IMR-90 (cell line): ENCODE measurements around the gene C17orf50. TPM values are rescaled to one million over a fixed set of nuclear protein-coding genes. Genes with fewer than 3 reads are reported as not detected.

Experiments used
- ATAC-seq: fragments of 200-7000 bp; cut with Tn5 transposase; 2 replicates; pipeline ENCODE4 v1.9.1; 2020; ENCODE audit warnings: low read depth, mild to moderate bottlenecking, moderate library complexity
- BruUV-seq: library from RNA; stranded (reverse); fragments of 400-500 nt; replicated peaks from 2 replicates; lab custom pipeline; 2021; lab: Mats Ljungman, UMichigan
- CTCF ChIA-PET: fragments of 300-600 bp; formaldehyde crosslinking; extraction: SDS; loops from one replicate; lab custom pipeline; 2021; ENCODE audit warnings: antibody characterized with exemption; lab: Yijun Ruan, JAX
- POLR2A ChIA-PET: fragments of 300-600 bp; sonication (Branson Sonifier 250); formaldehyde crosslinking; loops from one replicate; lab custom pipeline; 2022; ENCODE audit warnings: antibody characterized with exemption; ENCODE audit not compliant: unreplicated experiment; lab: Charles Lee
- DNase-seq: peaks from one replicate; pipeline ENCODE4 v3.0.0; 2013
- H2AFZ ChIP-seq: replicated peaks from 2 replicates; pipeline ENCODE3; 2013; ENCODE audit warnings: low read length, mild to moderate bottlenecking; ENCODE audit not compliant: poor library complexity
- H2AK5ac ChIP-seq: 2 replicates; pipeline ENCODE4 v1.6.1; 2013; ENCODE audit warnings: low read depth, low read length, inconsistent platforms
- H2AK9ac ChIP-seq: replicated peaks from 2 replicates; pipeline ENCODE3; 2013; ENCODE audit warnings: mild to moderate bottlenecking, low read depth, low read length, moderate library complexity; ENCODE audit not compliant: poor library complexity
- H2BK120ac ChIP-seq: 2 replicates; pipeline ENCODE4 v1.6.1; 2013; ENCODE audit warnings: low read depth, low read length, inconsistent platforms
- H2BK15ac ChIP-seq: 3 replicates; pipeline ENCODE4 v1.6.1; 2013; ENCODE audit warnings: low read depth, low read length, inconsistent platforms
- H2BK20ac ChIP-seq: 2 replicates; pipeline ENCODE4 v1.6.1; 2013; ENCODE audit warnings: low read depth, mild to moderate bottlenecking, inconsistent platforms, low read length, moderate library complexity
- H2BK5ac ChIP-seq: 2 replicates; pipeline ENCODE4 v1.6.1; 2013; ENCODE audit warnings: mild to moderate bottlenecking, low read depth, low read length, inconsistent platforms; ENCODE audit not compliant: poor library complexity, severe bottlenecking
- H3K14ac ChIP-seq: replicated peaks from 2 replicates; pipeline ENCODE4 v1.6.1; 2013; ENCODE audit warnings: low read depth, low read length, inconsistent platforms
- H3K18ac ChIP-seq: 2 replicates; pipeline ENCODE4 v1.6.1; 2013; ENCODE audit warnings: low read depth, low read length, control low read depth
- H3K23ac ChIP-seq: 2 replicates; pipeline ENCODE4 v1.6.1; 2013; ENCODE audit warnings: low read depth, low read length, inconsistent platforms
- H3K27ac ChIP-seq: 2 replicates; pipeline ENCODE4 v1.5.1; 2013; ENCODE audit warnings: mild to moderate bottlenecking, control low read depth, low read length; ENCODE audit not compliant: insufficient read depth
- H3K27me3 ChIP-seq: 2 replicates; pipeline ENCODE4 v1.6.1; 2013; ENCODE audit warnings: low read length; ENCODE audit not compliant: control insufficient read depth, insufficient read depth
- H3K36me3 ChIP-seq: 2 replicates; pipeline ENCODE4 v1.6.1; 2013; ENCODE audit warnings: low read length, mixed read lengths; ENCODE audit not compliant: control insufficient read depth, insufficient read depth
- H3K4ac ChIP-seq: 2 replicates; pipeline ENCODE4 v1.6.1; 2013; ENCODE audit warnings: low read depth, low read length, inconsistent platforms
- H3K4me1 ChIP-seq: 2 replicates; pipeline ENCODE4 v1.6.1; 2013; ENCODE audit warnings: low read length, mixed read lengths; ENCODE audit not compliant: control insufficient read depth, insufficient read depth
- H3K4me2 ChIP-seq: 2 replicates; pipeline ENCODE4 v1.6.1; 2013; ENCODE audit warnings: low read depth, mild to moderate bottlenecking, control low read depth, low read length, moderate library complexity
- H3K4me3 ChIP-seq: 2 replicates; pipeline ENCODE4 v1.5.1; 2013; ENCODE audit warnings: low read depth, mild to moderate bottlenecking, control low read depth, low read length, moderate library complexity; ENCODE audit not compliant: insufficient read depth
- H3K56ac ChIP-seq: 2 replicates; pipeline ENCODE4 v1.6.1; 2013; ENCODE audit warnings: low read length, inconsistent platforms; ENCODE audit not compliant: insufficient read depth; ENCODE audit errors: extremely low read depth
- H3K79me1 ChIP-seq, 2 experiments: 2 replicates each; pipeline ENCODE4 v1.6.1; 2013; ENCODE audit warnings: low read length in 2 of 2, inconsistent platforms in 1 of 2, low read depth in 1 of 2
- H3K9ac ChIP-seq: 2 replicates; pipeline ENCODE4 v1.6.1; 2013; ENCODE audit warnings: low read depth, low read length, control low read depth
- H3K9me1 ChIP-seq: 2 replicates; pipeline ENCODE4 v1.6.1; 2013; ENCODE audit warnings: low read length, inconsistent platforms; ENCODE audit not compliant: insufficient read depth
- H3K9me3 ChIP-seq: 2 replicates; pipeline ENCODE4 v1.6.1; 2013; ENCODE audit warnings: low read length; ENCODE audit not compliant: control insufficient read depth, insufficient read depth
- H4K20me1 ChIP-seq: 2 replicates; pipeline ENCODE4 v1.6.1; 2013; ENCODE audit warnings: low read length, inconsistent platforms; ENCODE audit not compliant: insufficient read depth
- H4K5ac ChIP-seq: 2 replicates; pipeline ENCODE4 v1.6.1; 2013; ENCODE audit warnings: mild to moderate bottlenecking, low read depth, low read length, control low read depth
- H4K8ac ChIP-seq, 2 experiments: 2 replicates each; pipeline ENCODE4 v1.6.1; 2013; ENCODE audit warnings: low read depth in 2 of 2, low read length in 2 of 2, control low read depth in 1 of 2, inconsistent platforms in 1 of 2
- H4K91ac ChIP-seq: 2 replicates; pipeline ENCODE4 v1.6.1; 2013; ENCODE audit warnings: low read depth, low read length, inconsistent platforms; ENCODE audit not compliant: insufficient read depth
- MAZ ChIP-seq: IDR thresholded peaks from 2 replicates; pipeline ENCODE4 v1.6.1; 2012; ENCODE audit warnings: low read depth, mild to moderate bottlenecking, low read length, improper control_type of control experiment, moderate library complexity, borderline replicate concordance
- WGBS, 2 experiments: methylation state at CpG; one replicate each; pipeline versions ENCODE4 v1.1.5 to v1.1.7; 2013; ENCODE audit warnings: missing lambda C conversion rate in 2 of 2; ENCODE audit not compliant: insufficient read length in 1 of 2; ENCODE audit errors: extremely low coverage in 2 of 2; 5-methylcytosine and 5-hydroxymethylcytosine counted together
- dilution Hi-C: fragments of 300-500 bp; cut with HindIII; formaldehyde crosslinking; loops from one replicate; pipeline ENCODE4 v1.14.3; 2018; ENCODE audit warnings: low sequenced_read_pairs; ENCODE audit not compliant: unreplicated experiment
- in situ Hi-C: fragments of 300-500 bp; cut with MboI; formaldehyde crosslinking; loops from 3 replicates; pipeline ENCODE4 v1.14.3; 2019; ENCODE audit warnings: low sequenced_read_pairs, inconsistent platforms, mixed read lengths
- intact Hi-C: fragments of 100-400 bp; cut with micrococcal nuclease; formaldehyde crosslinking; loops from 2 replicates; pipeline ENCODE4 v1.10.0; 2022
- polyA plus RNA-seq, 3 experiments: library from polyadenylated mRNA; depleted of rRNA; stranded (reverse); fragments of >200 nt; gene quantifications; 2 replicates each; pipeline ENCODE4 v1.2.3, GENCODE V29; 2012; ENCODE audit warnings: low replicate concordance in 1 of 3
- total RNA-seq: library from RNA; depleted of rRNA; stranded (reverse); fragments of >200 nt; gene quantifications from 2 replicates; pipeline ENCODE4 v1.2.3, GENCODE V29; 2012

The C17orf50 gene
- total and polyA plus RNA-seq, 2 of the 4 experiments (the other 2 are of a cell fraction): not detected

DNA sequence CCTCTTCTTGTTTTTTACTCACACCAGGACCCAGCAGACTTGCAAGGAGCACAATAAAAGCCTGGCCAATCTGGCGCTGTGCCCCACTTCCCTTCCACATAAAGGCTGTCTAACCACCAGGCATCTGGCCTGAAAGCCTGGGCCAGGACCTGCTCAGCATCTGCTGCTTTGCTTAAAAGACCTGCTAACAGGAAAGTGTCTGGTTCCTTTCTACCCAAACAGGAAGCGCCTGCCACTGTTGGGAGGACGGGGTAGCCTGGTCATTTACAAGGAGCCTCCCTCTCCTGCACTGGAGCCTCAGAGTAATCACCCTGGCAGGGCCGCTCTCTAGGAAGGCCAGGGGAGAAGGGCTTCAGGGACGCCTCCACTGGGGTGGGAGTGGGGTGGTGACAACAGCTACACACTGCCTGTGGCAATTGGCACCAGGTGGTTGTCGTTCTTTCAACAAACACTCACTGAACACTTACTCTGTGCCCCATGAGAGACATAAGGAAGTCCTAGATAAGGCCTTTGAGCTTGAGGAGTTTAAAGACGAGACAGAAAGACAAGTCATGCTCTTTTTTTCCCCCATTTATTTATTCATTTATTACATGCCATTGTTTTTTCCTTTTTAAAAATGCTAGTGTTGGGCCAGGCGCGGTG is 41.0 kb downstream of the C17orf50 start:
- H3K79me1 ChIP-seq: no peaks in the 10 kb centered on the region
- H3K4me2 ChIP-seq: no peak overlapping the region
- no peak for DNase-seq
- TF ChIP-seq MAZ: no peak
- no peak overlapping the region for H3K4me3 ChIP-seq
- no peak overlapping the region for H4K91ac ChIP-seq
- H3K36me3 ChIP-seq: no peaks in the 10 kb centered on the region
- ChIA-PET CTCF (interaction anchor here (3.3 kb wide), 1 partner anchor 38 kb away, joined by 15 read pairs; no protein-coding TSS in a partner anchor), POLR2A (no interaction called here)
- no peaks in the 10 kb centered on the region for H3K9me3 ChIP-seq
- 74% methylated on average over 2 of the region's 9 CpGs; no CpG with 5 or more reads in 1 of the 2 experiments for WGBS, 2 experiments
- no peak overlapping the region for H3K14ac ChIP-seq
- H3K9ac ChIP-seq: no peak overlapping the region
- H2AFZ ChIP-seq: peak overlapping the region; percentile 21
- ATAC-seq: no peak
- H3K56ac ChIP-seq: no peak overlapping the region
- peak overlapping the region; percentile 37 for H2AK9ac ChIP-seq
- no peak overlapping the region for H4K5ac ChIP-seq
- intact Hi-C loops: no loop called here
- H3K27ac ChIP-seq: no peak overlapping the region
- H2BK120ac ChIP-seq: no peak overlapping the region
- no peak overlapping the region for H3K18ac ChIP-seq
- H2BK15ac ChIP-seq: no peak overlapping the region
- no TSS peak for BruUV-seq
- in situ Hi-C loops: no loop called here
- no peak overlapping the region for H2AK5ac ChIP-seq
- H3K9me1 ChIP-seq: peaks cover 2% of the 10 kb centered on the region
- peaks cover 26% of the 10 kb centered on the region for H3K27me3 ChIP-seq
- dilution Hi-C loops: no loop called here
- peaks cover 3% of the 10 kb centered on the region for H3K4me1 ChIP-seq
- H2BK20ac ChIP-seq: no peak overlapping the region
- H3K4ac ChIP-seq: no peak overlapping the region
- H4K20me1 ChIP-seq: no peaks in the 10 kb centered on the region
- no peak overlapping the region for H2BK5ac ChIP-seq
- no peak overlapping the region for H3K23ac ChIP-seq
- no peak overlapping the region for H4K8ac ChIP-seq
